ENCODE results near the gene AKNA.

Gene AKNA

DNA sequence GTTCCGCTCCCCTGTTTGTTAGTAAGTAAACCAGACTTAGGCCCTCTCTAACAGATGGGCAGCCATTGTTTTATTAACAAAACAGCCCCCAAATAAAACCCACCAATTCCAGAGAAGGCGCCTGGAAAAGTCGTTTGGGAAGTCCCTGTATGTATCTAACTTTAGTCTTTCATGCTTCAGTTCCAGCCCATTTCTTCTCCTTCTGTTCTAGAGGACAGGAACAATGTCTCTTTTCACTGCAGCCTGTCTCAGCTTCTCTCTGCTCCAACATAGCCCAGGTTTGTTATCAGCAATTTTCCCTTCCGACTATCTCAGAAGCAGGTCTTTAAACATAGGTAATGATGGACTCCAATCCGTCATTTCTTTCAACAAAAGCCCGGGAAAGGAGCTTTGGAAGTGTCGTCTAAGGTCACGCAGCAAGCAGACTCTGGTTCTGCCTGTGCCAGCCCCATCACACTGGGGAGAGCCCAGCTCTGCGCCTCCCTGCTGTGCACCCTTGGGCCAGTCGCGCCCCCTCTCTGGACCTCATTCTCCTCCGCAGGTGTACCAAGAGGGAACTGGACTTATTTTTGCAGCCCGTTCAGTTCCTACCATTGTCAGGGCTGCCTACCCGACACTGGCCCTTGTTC, 9.6 kb upstream of the AKNA start:
- no peak for DNase-seq (ENCODE audit: low read depth, low spot score)
- no CpG with 5 or more reads among the region's 14 CpGs for WGBS (ENCODE audit: insufficient coverage, insufficient read length)

DNA sequence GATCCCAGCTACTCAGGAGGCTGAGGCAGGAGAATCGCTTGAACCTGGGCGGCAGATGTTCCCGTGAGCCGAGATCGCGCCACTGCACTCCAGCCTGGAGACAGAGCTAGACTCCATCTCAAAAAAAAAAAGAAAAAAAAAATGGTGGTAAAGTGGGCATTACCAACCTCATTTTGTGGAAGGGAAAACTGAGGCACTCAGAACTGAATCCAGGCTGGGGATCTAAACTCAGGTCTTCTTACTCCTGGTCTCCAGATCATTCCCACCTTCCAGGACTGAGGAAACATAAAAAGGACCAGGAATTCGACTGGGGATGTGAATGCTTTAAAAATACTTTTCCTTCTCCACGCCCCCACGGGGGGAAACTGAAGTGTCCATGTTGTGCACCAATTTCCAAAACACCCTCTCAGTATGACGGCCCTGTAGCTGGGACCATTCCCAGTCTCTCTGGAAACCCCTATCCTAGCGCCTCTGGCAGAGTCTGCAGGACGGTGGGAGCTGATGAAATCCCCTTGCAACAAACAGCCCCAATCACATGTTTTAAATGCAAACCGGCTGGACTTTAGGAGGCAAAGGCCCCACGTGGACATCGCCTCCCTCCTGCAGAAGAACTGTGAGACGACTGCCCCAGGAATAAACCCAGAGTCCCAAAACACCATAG, 8.9 kb upstream of the AKNA start:
- H3K4me3 ChIP-seq (ENCODE audit: low read length), result no peak overlapping the region

More for the DNA sequence above, 9.6 kb upstream of the AKNA start:
- peaks cover 3% of the 10 kb centered on the region; the same call in 1 of the 2 replicates for H3K4me1 ChIP-seq (ENCODE audit: control insufficient read depth, insufficient read depth, low read length)
- no peak overlapping the region for H3K27ac ChIP-seq (ENCODE audit: low read length)
- H3K9me3 ChIP-seq (ENCODE audit: control insufficient read depth, insufficient read depth, low read length), result no peaks in the 10 kb centered on the region
- H3K27me3 ChIP-seq (ENCODE audit: control insufficient read depth, insufficient read depth, low read length), result no peaks in the 10 kb centered on the region
- H3K36me3 ChIP-seq (ENCODE audit: control insufficient read depth, insufficient read depth, low read length), result no peaks in the 10 kb centered on the region
- H3K4me3 ChIP-seq (ENCODE audit: low read length), result peak overlapping the region; percentile 77; the same call in 1 of the 2 replicates

GRCh38 chr9:114395768-114396167, 8.0 kb upstream of the AKNA start:
- Histone ChIP-seq H3K27me3 (ENCODE audit: control insufficient read depth, insufficient read depth, low read length) (no peaks in the 10 kb centered on the region), H3K27ac (ENCODE audit: low read length) (no peak overlapping the region), H3K36me3 (ENCODE audit: control insufficient read depth, insufficient read depth, low read length) (no peaks in the 10 kb centered on the region), H3K4me1 (ENCODE audit: control insufficient read depth, insufficient read depth, low read length) (peaks cover 3% of the 10 kb centered on the region; the same call in 1 of the 2 replicates), H3K9me3 (ENCODE audit: control insufficient read depth, insufficient read depth, low read length) (no peaks in the 10 kb centered on the region), H3K4me3 (ENCODE audit: low read length) (no peak overlapping the region)
- WGBS (ENCODE audit: insufficient coverage, insufficient read length), result no CpG with 5 or more reads among the region's 5 CpGs
- no peak for DNase-seq (ENCODE audit: low read depth, low spot score)

More for the DNA sequence above, 8.9 kb upstream of the AKNA start:
- no peak overlapping the region for H3K27ac ChIP-seq (ENCODE audit: low read length)
- no peaks in the 10 kb centered on the region for H3K27me3 ChIP-seq (ENCODE audit: control insufficient read depth, insufficient read depth, low read length)
- peaks cover 3% of the 10 kb centered on the region; the same call in 1 of the 2 replicates for H3K4me1 ChIP-seq (ENCODE audit: control insufficient read depth, insufficient read depth, low read length)
- DNase-seq (ENCODE audit: low read depth, low spot score), result no peak
- WGBS (ENCODE audit: insufficient coverage, insufficient read length), result no CpG with 5 or more reads among the region's 16 CpGs
- H3K36me3 ChIP-seq (ENCODE audit: control insufficient read depth, insufficient read depth, low read length), result no peaks in the 10 kb centered on the region
- no peaks in the 10 kb centered on the region for H3K9me3 ChIP-seq (ENCODE audit: control insufficient read depth, insufficient read depth, low read length)

DNA sequence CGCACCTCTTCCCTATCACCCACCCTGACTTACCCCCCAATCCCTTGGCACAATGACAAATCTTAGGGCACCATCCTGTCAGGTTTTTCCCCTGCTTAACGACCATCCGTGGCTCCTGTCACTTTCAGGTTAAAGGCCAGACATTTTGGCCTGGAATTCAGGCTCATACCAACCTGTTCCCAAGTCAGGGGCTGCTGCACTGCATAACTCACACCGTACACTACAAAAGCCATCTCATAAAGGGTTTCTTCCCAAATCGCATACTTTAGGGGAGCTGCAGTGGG, 7.5 kb upstream of the AKNA start:
- WGBS (ENCODE audit: insufficient coverage, insufficient read length), result no CpG with 5 or more reads among the region's 5 CpGs
- Histone ChIP-seq H3K4me1 (ENCODE audit: control insufficient read depth, insufficient read depth, low read length) (peaks cover 3% of the 10 kb centered on the region; the same call in 1 of the 2 replicates), H3K27ac (ENCODE audit: low read length) (no peak overlapping the region), H3K27me3 (ENCODE audit: control insufficient read depth, insufficient read depth, low read length) (no peaks in the 10 kb centered on the region), H3K9me3 (ENCODE audit: control insufficient read depth, insufficient read depth, low read length) (no peaks in the 10 kb centered on the region), H3K4me3 (ENCODE audit: low read length) (no peak overlapping the region), H3K36me3 (ENCODE audit: control insufficient read depth, insufficient read depth, low read length) (no peaks in the 10 kb centered on the region)
- DNase-seq (ENCODE audit: low read depth, low spot score), result no peak

GRCh38 chr9:114394523-114395333, 6.9 kb upstream of the AKNA start:
- Histone ChIP-seq H3K4me3 (ENCODE audit: low read length) (no peak overlapping the region), H3K36me3 (ENCODE audit: control insufficient read depth, insufficient read depth, low read length) (no peaks in the 10 kb centered on the region), H3K4me1 (ENCODE audit: control insufficient read depth, insufficient read depth, low read length) (peaks cover 3% of the 10 kb centered on the region; the same call in 1 of the 2 replicates), H3K9me3 (ENCODE audit: control insufficient read depth, insufficient read depth, low read length) (no peaks in the 10 kb centered on the region), H3K27ac (ENCODE audit: low read length) (no peak overlapping the region), H3K27me3 (ENCODE audit: control insufficient read depth, insufficient read depth, low read length) (no peaks in the 10 kb centered on the region)
- WGBS (ENCODE audit: insufficient coverage, insufficient read length), result no CpG with 5 or more reads among the region's 7 CpGs
- DNase-seq (ENCODE audit: low read depth, low spot score), result no peak

DNA sequence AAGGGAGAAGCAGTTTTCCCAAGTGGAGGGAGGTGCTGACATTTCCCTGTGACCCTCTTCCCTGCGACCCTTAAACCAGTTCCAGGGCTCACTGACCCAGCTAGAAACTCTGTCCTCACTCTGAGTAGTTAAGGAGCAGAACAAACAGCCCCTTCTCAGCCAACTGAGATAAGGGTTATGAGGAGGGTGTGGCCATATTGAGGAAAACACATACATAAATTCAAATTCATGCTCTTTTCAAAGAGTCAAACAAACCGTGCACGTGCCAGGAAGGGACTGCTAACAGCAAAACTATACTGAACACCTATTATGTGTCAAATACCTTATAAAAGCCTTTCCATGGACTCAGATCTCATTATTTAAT, 4.9 kb upstream of the AKNA start:
- no CpG with 5 or more reads among the region's 3 CpGs for WGBS (ENCODE audit: insufficient coverage, insufficient read length)
- no peak overlapping the region for H3K27ac ChIP-seq (ENCODE audit: low read length)
- no peak for DNase-seq (ENCODE audit: low read depth, low spot score)
- H3K27me3 ChIP-seq (ENCODE audit: control insufficient read depth, insufficient read depth, low read length), result no peaks in the 10 kb centered on the region
- peaks cover 10% of the 10 kb centered on the region for H3K4me1 ChIP-seq (ENCODE audit: control insufficient read depth, insufficient read depth, low read length)
- H3K36me3 ChIP-seq (ENCODE audit: control insufficient read depth, insufficient read depth, low read length), result no peaks in the 10 kb centered on the region
- H3K4me3 ChIP-seq (ENCODE audit: low read length), result no peak overlapping the region
- no peaks in the 10 kb centered on the region for H3K9me3 ChIP-seq (ENCODE audit: control insufficient read depth, insufficient read depth, low read length)

- no peaks in the 10 kb centered on the region for H3K36me3 ChIP-seq (ENCODE audit: control insufficient read depth, insufficient read depth, low read length)
- peaks cover 17% of the 10 kb centered on the region for H3K4me1 ChIP-seq (ENCODE audit: control insufficient read depth, insufficient read depth, low read length)
- no peaks in the 10 kb centered on the region for H3K27me3 ChIP-seq (ENCODE audit: control insufficient read depth, insufficient read depth, low read length)
- H3K4me3 ChIP-seq (ENCODE audit: low read length), result no peak overlapping the region
- H3K27ac ChIP-seq (ENCODE audit: low read length), result no peak overlapping the region
- no CpG with 5 or more reads among the region's 2 CpGs for WGBS (ENCODE audit: insufficient coverage, insufficient read length)
- no peaks in the 10 kb centered on the region for H3K9me3 ChIP-seq (ENCODE audit: control insufficient read depth, insufficient read depth, low read length)
- no peak for DNase-seq (ENCODE audit: low read depth, low spot score)
Observed at GRCh38 chr9:114390952-114391351, 3.2 kb upstream of the AKNA start.

- no peak for DNase-seq (ENCODE audit: low read depth, low spot score)
- no peaks in the 10 kb centered on the region for H3K27me3 ChIP-seq (ENCODE audit: control insufficient read depth, insufficient read depth, low read length)
- no peaks in the 10 kb centered on the region for H3K9me3 ChIP-seq (ENCODE audit: control insufficient read depth, insufficient read depth, low read length)
- WGBS (ENCODE audit: insufficient coverage, insufficient read length), result no CpG with 5 or more reads among the region's 7 CpGs
- no peak overlapping the region for H3K27ac ChIP-seq (ENCODE audit: low read length)
- H3K4me1 ChIP-seq (ENCODE audit: control insufficient read depth, insufficient read depth, low read length), result peaks cover 20% of the 10 kb centered on the region
- no peak overlapping the region for H3K4me3 ChIP-seq (ENCODE audit: low read length)
- no peaks in the 10 kb centered on the region for H3K36me3 ChIP-seq (ENCODE audit: control insufficient read depth, insufficient read depth, low read length)
Observed at GRCh38 chr9:114389612-114390368, 2.0 kb upstream of the AKNA start.

- H3K27ac ChIP-seq (ENCODE audit: low read length), result no peak overlapping the region
- H3K4me1 ChIP-seq (ENCODE audit: control insufficient read depth, insufficient read depth, low read length), result peaks cover 20% of the 10 kb centered on the region
- no peak for DNase-seq (ENCODE audit: low read depth, low spot score)
- H3K9me3 ChIP-seq (ENCODE audit: control insufficient read depth, insufficient read depth, low read length), result no peaks in the 10 kb centered on the region
- no peaks in the 10 kb centered on the region for H3K36me3 ChIP-seq (ENCODE audit: control insufficient read depth, insufficient read depth, low read length)
- H3K27me3 ChIP-seq (ENCODE audit: control insufficient read depth, insufficient read depth, low read length), result no peaks in the 10 kb centered on the region
- no peak overlapping the region for H3K4me3 ChIP-seq (ENCODE audit: low read length)
- WGBS (ENCODE audit: insufficient coverage, insufficient read length), result no CpG with 5 or more reads among the region's 9 CpGs
Observed at GRCh38 chr9:114388764-114389375, 1.1 kb upstream of the AKNA start.

GRCh38 chr9:114388357-114388682, 538 bp upstream of the AKNA start:
- no peak overlapping the region for H3K27ac ChIP-seq (ENCODE audit: low read length)
- no CpG with 5 or more reads among the region's 9 CpGs for WGBS (ENCODE audit: insufficient coverage, insufficient read length)
- peaks cover 21% of the 10 kb centered on the region for H3K4me1 ChIP-seq (ENCODE audit: control insufficient read depth, insufficient read depth, low read length)
- no peak for DNase-seq (ENCODE audit: low read depth, low spot score)
- no peaks in the 10 kb centered on the region for H3K36me3 ChIP-seq (ENCODE audit: control insufficient read depth, insufficient read depth, low read length)
- H3K9me3 ChIP-seq (ENCODE audit: control insufficient read depth, insufficient read depth, low read length), result no peaks in the 10 kb centered on the region
- no peaks in the 10 kb centered on the region for H3K27me3 ChIP-seq (ENCODE audit: control insufficient read depth, insufficient read depth, low read length)
- H3K4me3 ChIP-seq (ENCODE audit: low read length), result no peak overlapping the region

Measured in iPS DF 6.9 (cell line).